ENCODE results near the gene KRTAP13-3. TPM values are rescaled to one million over a fixed set of nuclear protein-coding genes. Genes with fewer than 3 reads are reported as not detected.

The KRTAP13-3 gene
- total RNA-seq, 1 experiment from 2014 or later, result not detected

- ChIA-PET CTCF (no interaction called here), POLR2A (no interaction called here)
- DNase-seq, result no peak
- Mint-ChIP-seq H3K36me3 (ENCODE audit: insufficient read depth, unreplicated experiment) (no peaks in the 10 kb centered on the region), H3K27ac (ENCODE audit: unreplicated experiment) (no peak overlapping the region), H3K4me3 (ENCODE audit: unreplicated experiment) (no peak overlapping the region), H3K9me3 (ENCODE audit: unreplicated experiment) (no peaks in the 10 kb centered on the region), H3K4me1 (ENCODE audit: low read depth, unreplicated experiment) (no peaks in the 10 kb centered on the region), H3K27me3 (ENCODE audit: insufficient read depth, unreplicated experiment) (peaks cover 3% of the 10 kb centered on the region)
- Histone ChIP-seq H3K4me1 (no peaks in the 10 kb centered on the region), H3K4me3 (ENCODE audit: low read depth, low read length) (no peak overlapping the region), H3K9me3 (no peaks in the 10 kb centered on the region), H3K36me3 (ENCODE audit: control insufficient read depth, insufficient read depth, low read length) (no peaks in the 10 kb centered on the region), H3K27me3 (replicated peaks; ENCODE audit: control insufficient read depth, insufficient read depth, low read length) (no peaks in the 10 kb centered on the region; the same call in 1 of the 2 replicates)
- no TSS peak for BruUV-seq (replicated peaks)
- no peak for TF ChIP-seq CTCF (IDR thresholded peaks at IDR 0.05; ENCODE audit: insufficient read depth in 1 of 2, low read depth in 1 of 2, low read length in 1 of 2, severe bottlenecking in 1 of 2, unreplicated experiment in 1 of 2)
- intact Hi-C loops (cut with micrococcal nuclease; ENCODE audit: unreplicated experiment), result no loop called here
Measured at GRCh38 chr21:30391492-30392025, 34.2 kb downstream of the KRTAP13-3 start.

- Mint-ChIP-seq H3K36me3 (ENCODE audit: insufficient read depth, unreplicated experiment) (no peaks in the 10 kb centered on the region), H3K4me1 (ENCODE audit: low read depth, unreplicated experiment) (no peaks in the 10 kb centered on the region), H3K27ac (ENCODE audit: unreplicated experiment) (no peak overlapping the region), H3K4me3 (ENCODE audit: unreplicated experiment) (no peak overlapping the region), H3K27me3 (ENCODE audit: insufficient read depth, unreplicated experiment) (peaks cover 7% of the 10 kb centered on the region), H3K9me3 (ENCODE audit: unreplicated experiment) (no peaks in the 10 kb centered on the region)
- no peaks in the 10 kb centered on the region for H3K36me3 ChIP-seq (ENCODE audit: control insufficient read depth, insufficient read depth, low read length)
- ChIA-PET POLR2A (no interaction called here), CTCF (no interaction called here)
- no peaks in the 10 kb centered on the region for H3K9me3 ChIP-seq
- no TSS peak for BruUV-seq (replicated peaks)
- no peaks in the 10 kb centered on the region for H3K27me3 ChIP-seq (replicated peaks; ENCODE audit: control insufficient read depth, insufficient read depth, low read length)
- no peak for DNase-seq
- no peak overlapping the region for H3K4me3 ChIP-seq (ENCODE audit: low read depth, low read length)
- TF ChIP-seq CTCF (IDR thresholded peaks at IDR 0.05; ENCODE audit: insufficient read depth in 1 of 2, low read depth in 1 of 2, low read length in 1 of 2, severe bottlenecking in 1 of 2, unreplicated experiment in 1 of 2), result no peak
- intact Hi-C loops (cut with micrococcal nuclease; ENCODE audit: unreplicated experiment), result no loop called here
- H3K4me1 ChIP-seq, result no peaks in the 10 kb centered on the region
Measured at GRCh38 chr21:30382201-30382600, 43.5 kb downstream of the KRTAP13-3 start.

Other genes starting within 250 kb of the KRTAP13-3 start
- not detected in 2 replicates for gene CLDN8, start 209.8 kb downstream of the KRTAP13-3 start, total RNA-seq (2022)
- not detected in 2 replicates for gene KRTAP24-1, start 143.0 kb downstream of the KRTAP13-3 start, total RNA-seq (2022)
- gene KRTAP25-1, start 136.4 kb downstream of the KRTAP13-3 start, total RNA-seq (2022), result not detected in 2 replicates
- not detected in 2 replicates for gene KRTAP26-1, start 105.6 kb downstream of the KRTAP13-3 start, total RNA-seq (2022)
- gene KRTAP27-1, start 88.2 kb downstream of the KRTAP13-3 start, total RNA-seq (2022), result not detected in 2 replicates
- not detected in 2 replicates for gene KRTAP23-1, start 77.3 kb downstream of the KRTAP13-3 start, total RNA-seq (2022)
- not detected in 2 replicates for gene KRTAP13-2, start 53.7 kb downstream of the KRTAP13-3 start, total RNA-seq (2022)
- not detected in 2 replicates for gene KRTAP13-1, start 29.9 kb downstream of the KRTAP13-3 start, total RNA-seq (2022)
- not detected in 2 replicates for gene KRTAP13-4, start 4.3 kb upstream of the KRTAP13-3 start, total RNA-seq (2022)
- not detected in 2 replicates for gene KRTAP15-1, start 14.3 kb upstream of the KRTAP13-3 start, total RNA-seq (2022)
- not detected in 2 replicates for gene KRTAP19-1, start 54.4 kb upstream of the KRTAP13-3 start, total RNA-seq (2022)
- gene KRTAP19-2, start 61.5 kb upstream of the KRTAP13-3 start, total RNA-seq (2022), result not detected in 2 replicates
- gene KRTAP19-3, start 66.1 kb upstream of the KRTAP13-3 start, total RNA-seq (2022), result not detected in 2 replicates
- not detected in 2 replicates for gene KRTAP19-4, start 71.2 kb upstream of the KRTAP13-3 start, total RNA-seq (2022)
- gene KRTAP19-5, start 76.2 kb upstream of the KRTAP13-3 start, total RNA-seq (2022), result not detected in 2 replicates
- gene KRTAP19-6, start 115.9 kb upstream of the KRTAP13-3 start, total RNA-seq (2022), result not detected in 2 replicates
- not detected in 2 replicates for gene KRTAP19-7, start 135.4 kb upstream of the KRTAP13-3 start, total RNA-seq (2022)
- gene KRTAP22-2, start 164.5 kb upstream of the KRTAP13-3 start, total RNA-seq (2022), result not detected in 2 replicates
- gene KRTAP6-3, start 166.5 kb upstream of the KRTAP13-3 start, total RNA-seq (2022), result not detected in 2 replicates
- gene KRTAP6-2, start 173.0 kb upstream of the KRTAP13-3 start, total RNA-seq (2022), result not detected in 2 replicates
- gene KRTAP22-1, start 175.2 kb upstream of the KRTAP13-3 start, total RNA-seq (2022), result not detected in 2 replicates
- gene KRTAP6-1, start 188.0 kb upstream of the KRTAP13-3 start, total RNA-seq (2022), result not detected in 2 replicates
- not detected in 2 replicates for gene KRTAP20-1, start 190.5 kb upstream of the KRTAP13-3 start, total RNA-seq (2022)
- gene KRTAP20-4, start 194.7 kb upstream of the KRTAP13-3 start, total RNA-seq (2022), result not detected in 2 replicates
- gene KRTAP20-2, start 209.3 kb upstream of the KRTAP13-3 start, total RNA-seq (2022), result not detected in 2 replicates
- not detected in 2 replicates for gene KRTAP20-3, start 216.9 kb upstream of the KRTAP13-3 start, total RNA-seq (2022)

Data from Caco-2 (cell line).